Panc1 (cell line): ENCODE data around the gene BEND4. TPM values are rescaled to one million over a fixed set of nuclear protein-coding genes. Genes with fewer than 3 reads are reported as not detected.

Experiments used
- ATAC-seq: fragments of 200-7000 bp; cut with Tn5 transposase; 2 replicates; pipeline ENCODE4 v1.9.1; 2020; ENCODE audit warnings: mild to moderate bottlenecking, moderate library complexity
- BruUV-seq: library from RNA; stranded (reverse); fragments of 400-500 nt; replicated peaks from 2 replicates; lab custom pipeline; 2021; lab: Mats Ljungman, UMichigan
- CTCF ChIA-PET: fragments of 300-600 bp; sonication (Branson Sonifier 250); formaldehyde crosslinking; loops from one replicate; lab custom pipeline; 2022; ENCODE audit warnings: antibody characterized with exemption; lab: Charles Lee
- POLR2A ChIA-PET: fragments of 300-600 bp; sonication (Branson Sonifier 250); formaldehyde crosslinking; loops from one replicate; lab custom pipeline; 2022; ENCODE audit warnings: antibody characterized with exemption; lab: Charles Lee
- DNase-seq: peaks from one replicate; pipeline ENCODE4 v3.0.0-alpha.2; 2010; ENCODE audit warnings: low read depth, low spot score
- H3K27ac ChIP-seq: 2 replicates; pipeline ENCODE4 v1.5.1; 2011; ENCODE audit warnings: mild to moderate bottlenecking, low read length, inconsistent platforms
- H3K27me3 ChIP-seq: fragments of 200-500 bp; sonication (Bioruptor generic); 2 replicates; pipeline ENCODE4 v1.6.0; 2014; ENCODE audit warnings: low read length, inconsistent platforms; ENCODE audit not compliant: control insufficient read depth, insufficient read depth
- H3K36me3 ChIP-seq: fragments of 200-500 bp; sonication (Bioruptor generic); 2 replicates; pipeline ENCODE4 v1.5.1; 2014; ENCODE audit warnings: inconsistent platforms, mild to moderate bottlenecking, low read length, moderate library complexity; ENCODE audit not compliant: control insufficient read depth, insufficient read depth
- H3K4me1 ChIP-seq: 2 replicates; pipeline ENCODE4 v1.5.1; 2011; ENCODE audit warnings: inconsistent platforms, mild to moderate bottlenecking, low read length, moderate library complexity; ENCODE audit not compliant: control insufficient read depth, insufficient read depth
- H3K4me3 ChIP-seq, 2 experiments: 2 replicates each; pipeline ENCODE4 v1.5.1; 2011 to 2012; ENCODE audit warnings: low read depth in 2 of 2, low read length in 2 of 2, mild to moderate bottlenecking in 2 of 2, inconsistent platforms in 1 of 2, moderate library complexity in 1 of 2
- H3K9me3 ChIP-seq: fragments of 200-500 bp; sonication (Bioruptor generic); 2 replicates; pipeline ENCODE4 v1.5.1; 2014; ENCODE audit warnings: low read depth, mild to moderate bottlenecking, inconsistent platforms, low read length, moderate library complexity; ENCODE audit not compliant: control insufficient read depth, insufficient read depth
- POLR2AphosphoS5 ChIP-seq: IDR thresholded peaks from 2 replicates; pipeline ENCODE4 v1.6.1; 2012; ENCODE audit warnings: mild to moderate bottlenecking, low read depth, low read length, moderate library complexity
- SIN3A ChIP-seq: IDR thresholded peaks from 2 replicates; pipeline ENCODE4 v1.6.1; 2012; ENCODE audit warnings: low read depth, mild to moderate bottlenecking, low read length, moderate library complexity, borderline replicate concordance; ENCODE audit not compliant: insufficient read depth
- TCF7L2 ChIP-seq: IDR thresholded peaks from 2 replicates; pipeline ENCODE4 v1.6.1; 2011; ENCODE audit warnings: mild to moderate bottlenecking, low read depth, low read length, inconsistent platforms
- in situ Hi-C: cut with HindIII; loops from 2 replicates; pipeline ENCODE4 v1.10.0; 2016; ENCODE audit warnings: low sequenced_read_pairs, low pct_unique_long_range_greater_than_20kb
- intact Hi-C: fragments of 100-400 bp; cut with micrococcal nuclease; formaldehyde crosslinking; loops from one replicate; pipeline ENCODE4 v1.10.0; 2022; ENCODE audit not compliant: unreplicated experiment
- total RNA-seq: library from RNA; stranded (reverse); gene quantifications from one replicate; pipeline ENCODE4 v1.2.1, GENCODE V29; 2021; ENCODE audit not compliant: unreplicated experiment
- TF ChIP-seq, protein P1 (sequence below), 2 experiments: IDR thresholded peaks; 2 replicates each; pipeline ENCODE4 v1.6.1; 2011 to 2012; ENCODE audit warnings: low read depth in 2 of 2, control low read depth in 1 of 2, low read length in 1 of 2, mild to moderate bottlenecking in 1 of 2, moderate library complexity in 1 of 2; ENCODE audit not compliant: insufficient read depth in 1 of 2
- TF ChIP-seq, protein P2 (sequence below): fragments of 450-650 bp; IDR thresholded peaks from 2 replicates; pipeline ENCODE4 v1.5.1; 2017; ENCODE audit warnings: mild to moderate bottlenecking

BEND4 gene
- total RNA-seq, 1 experiment from 2014 or later = 0.03 TPM

DNA sequence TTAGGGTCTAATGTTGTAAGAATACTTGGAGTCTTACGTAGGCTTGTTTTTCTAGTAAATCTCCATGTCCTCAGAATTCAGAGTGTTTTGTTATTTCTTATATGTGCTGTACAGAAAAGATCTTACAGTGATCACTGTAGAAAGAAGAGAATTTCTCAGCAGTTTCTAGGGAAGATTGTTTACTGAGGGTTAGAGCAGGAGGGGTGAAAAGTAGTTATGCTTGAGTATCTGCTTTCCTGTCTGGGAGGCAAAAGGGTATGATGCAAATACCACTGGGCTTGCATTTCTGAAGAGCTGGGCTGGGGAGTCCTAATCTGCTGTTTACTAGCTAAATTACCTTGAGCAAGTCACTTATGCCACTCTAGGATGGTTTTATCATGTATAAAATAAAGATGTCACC lies 78.2 kb downstream of the BEND4 start:
- Histone ChIP-seq H3K27ac (no peak overlapping the region), H3K4me1 (no peaks in the 10 kb centered on the region), H3K27me3 (no peaks in the 10 kb centered on the region), H3K36me3 (no peaks in the 10 kb centered on the region; the same call in 1 of the 2 replicates), H3K9me3 (no peaks in the 10 kb centered on the region), H3K4me3 (no peak overlapping the region)
- POLR2A ChIA-PET = no interaction called here
- BruUV-seq = no TSS peak
- CTCF ChIA-PET = no interaction called here
- in situ Hi-C loops = no loop called here
- ATAC-seq (no peak), DNase-seq (no peak)
- intact Hi-C loops = no loop called here
- TF ChIP-seq POLR2AphosphoS5 (no peak), SIN3A (no peak), TCF7L2 (no peak)
- TF ChIP-seq, protein P1, sequence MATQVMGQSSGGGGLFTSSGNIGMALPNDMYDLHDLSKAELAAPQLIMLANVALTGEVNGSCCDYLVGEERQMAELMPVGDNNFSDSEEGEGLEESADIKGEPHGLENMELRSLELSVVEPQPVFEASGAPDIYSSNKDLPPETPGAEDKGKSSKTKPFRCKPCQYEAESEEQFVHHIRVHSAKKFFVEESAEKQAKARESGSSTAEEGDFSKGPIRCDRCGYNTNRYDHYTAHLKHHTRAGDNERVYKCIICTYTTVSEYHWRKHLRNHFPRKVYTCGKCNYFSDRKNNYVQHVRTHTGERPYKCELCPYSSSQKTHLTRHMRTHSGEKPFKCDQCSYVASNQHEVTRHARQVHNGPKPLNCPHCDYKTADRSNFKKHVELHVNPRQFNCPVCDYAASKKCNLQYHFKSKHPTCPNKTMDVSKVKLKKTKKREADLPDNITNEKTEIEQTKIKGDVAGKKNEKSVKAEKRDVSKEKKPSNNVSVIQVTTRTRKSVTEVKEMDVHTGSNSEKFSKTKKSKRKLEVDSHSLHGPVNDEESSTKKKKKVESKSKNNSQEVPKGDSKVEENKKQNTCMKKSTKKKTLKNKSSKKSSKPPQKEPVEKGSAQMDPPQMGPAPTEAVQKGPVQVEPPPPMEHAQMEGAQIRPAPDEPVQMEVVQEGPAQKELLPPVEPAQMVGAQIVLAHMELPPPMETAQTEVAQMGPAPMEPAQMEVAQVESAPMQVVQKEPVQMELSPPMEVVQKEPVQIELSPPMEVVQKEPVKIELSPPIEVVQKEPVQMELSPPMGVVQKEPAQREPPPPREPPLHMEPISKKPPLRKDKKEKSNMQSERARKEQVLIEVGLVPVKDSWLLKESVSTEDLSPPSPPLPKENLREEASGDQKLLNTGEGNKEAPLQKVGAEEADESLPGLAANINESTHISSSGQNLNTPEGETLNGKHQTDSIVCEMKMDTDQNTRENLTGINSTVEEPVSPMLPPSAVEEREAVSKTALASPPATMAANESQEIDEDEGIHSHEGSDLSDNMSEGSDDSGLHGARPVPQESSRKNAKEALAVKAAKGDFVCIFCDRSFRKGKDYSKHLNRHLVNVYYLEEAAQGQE (IDR thresholded peaks at IDR 0.05; ENCODE audit: insufficient read depth in 1 of 2, low read depth in 2 of 2, low read length in 1 of 2) = no peak
- TF ChIP-seq, protein P2, sequence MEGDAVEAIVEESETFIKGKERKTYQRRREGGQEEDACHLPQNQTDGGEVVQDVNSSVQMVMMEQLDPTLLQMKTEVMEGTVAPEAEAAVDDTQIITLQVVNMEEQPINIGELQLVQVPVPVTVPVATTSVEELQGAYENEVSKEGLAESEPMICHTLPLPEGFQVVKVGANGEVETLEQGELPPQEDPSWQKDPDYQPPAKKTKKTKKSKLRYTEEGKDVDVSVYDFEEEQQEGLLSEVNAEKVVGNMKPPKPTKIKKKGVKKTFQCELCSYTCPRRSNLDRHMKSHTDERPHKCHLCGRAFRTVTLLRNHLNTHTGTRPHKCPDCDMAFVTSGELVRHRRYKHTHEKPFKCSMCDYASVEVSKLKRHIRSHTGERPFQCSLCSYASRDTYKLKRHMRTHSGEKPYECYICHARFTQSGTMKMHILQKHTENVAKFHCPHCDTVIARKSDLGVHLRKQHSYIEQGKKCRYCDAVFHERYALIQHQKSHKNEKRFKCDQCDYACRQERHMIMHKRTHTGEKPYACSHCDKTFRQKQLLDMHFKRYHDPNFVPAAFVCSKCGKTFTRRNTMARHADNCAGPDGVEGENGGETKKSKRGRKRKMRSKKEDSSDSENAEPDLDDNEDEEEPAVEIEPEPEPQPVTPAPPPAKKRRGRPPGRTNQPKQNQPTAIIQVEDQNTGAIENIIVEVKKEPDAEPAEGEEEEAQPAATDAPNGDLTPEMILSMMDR = no peak

DNA sequence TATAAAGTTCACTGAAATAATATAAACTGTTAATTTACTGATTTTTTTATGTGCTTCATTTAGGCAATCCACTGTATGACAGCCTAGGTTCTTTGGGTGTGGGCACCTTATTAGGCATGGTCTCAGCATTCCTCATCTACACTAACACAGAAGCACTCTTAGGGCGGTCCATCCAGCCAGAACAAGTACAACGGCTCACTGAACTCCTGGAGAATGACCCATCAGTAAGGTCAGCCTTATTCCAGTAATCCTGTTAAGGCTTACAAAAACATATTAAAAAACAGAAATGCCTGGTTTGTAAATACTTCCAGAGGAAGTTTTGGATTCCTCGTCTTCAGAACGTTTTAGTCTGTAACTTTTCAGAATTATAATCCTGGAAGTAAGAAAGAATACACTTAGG lies 82.0 kb downstream of the BEND4 start:
- TF ChIP-seq POLR2AphosphoS5 (no peak), TCF7L2 (no peak), SIN3A (no peak)
- TF ChIP-seq, protein P2 = no peak
- TF ChIP-seq, protein P1 (IDR thresholded peaks at IDR 0.05; ENCODE audit: insufficient read depth in 1 of 2, low read depth in 2 of 2, low read length in 1 of 2) = no peak
- no TSS peak for BruUV-seq

More for the DNA sequence above, 82.0 kb downstream of the BEND4 start:
- Histone ChIP-seq H3K27ac (no peak overlapping the region), H3K4me1 (no peaks in the 10 kb centered on the region), H3K36me3 (peaks cover 3% of the 10 kb centered on the region; the same call in 1 of the 2 replicates), H3K9me3 (no peaks in the 10 kb centered on the region), H3K4me3 (no peak overlapping the region), H3K27me3 (no peaks in the 10 kb centered on the region)
- no peak for ATAC-seq
- CTCF ChIA-PET = no interaction called here
- POLR2A ChIA-PET = no interaction called here
- intact Hi-C loops (no loop called here), in situ Hi-C loops (no loop called here)
- no peak for DNase-seq
